HCT116 (cell line): Measurements from ENCODE around the gene THOP1. TPM values are rescaled to one million over a fixed set of nuclear protein-coding genes. Genes with fewer than 3 reads are reported as not detected.

Experiments used
- ATAC-seq: fragments of 200-7000 bp; cut with Tn5 transposase; 2 replicates; pipeline ENCODE4 v1.9.1; 2020; ENCODE audit warnings: mild to moderate bottlenecking, moderate library complexity
- BruUV-seq: library from RNA; stranded (reverse); fragments of 400-500 nt; replicated peaks from 2 replicates; lab custom pipeline; 2021; lab: Mats Ljungman, UMichigan
- CTCF ChIA-PET: fragments of 300-600 bp; sonication (Branson Sonifier 250); formaldehyde crosslinking; loops from one replicate; lab custom pipeline; 2021; ENCODE audit warnings: antibody characterized with exemption; lab: Charles Lee
- POLR2A ChIA-PET: fragments of 300-600, 350-600 bp; sonication (Branson Sonifier 250); formaldehyde crosslinking; loops from one replicate; lab custom pipeline; 2021; ENCODE audit warnings: antibody characterized with exemption; lab: Charles Lee
- RAD21 ChIA-PET, 2 experiments: fragments of 300-600 bp; sonication (Branson Sonifier 250); formaldehyde crosslinking; loops; one replicate each; lab custom pipeline; 2023; ENCODE audit warnings: low total read pairs in 2 of 2; ENCODE audit not compliant: uncharacterized antibody in 2 of 2, unreplicated experiment in 2 of 2, low non-redundant PET in 1 of 2; lab: Charles Lee
- DNase-seq: peaks from one replicate; pipeline ENCODE4 v3.0.0-alpha.2; 2010; ENCODE audit warnings: low read depth, low spot score
- H2AFZ ChIP-seq: fragments of 200-600 bp; shearing (Covaris generic), sonication (generic); 2 replicates; pipeline ENCODE4 v1.6.1; 2017; ENCODE audit warnings: low read depth, mixed run types, mixed read lengths, antibody characterized with exemption, low read length; ENCODE audit not compliant: poor library complexity, severe bottlenecking
- H3K27ac ChIP-seq: 2 replicates; pipeline ENCODE4 v1.5.1; 2012; ENCODE audit warnings: low read depth, low read length
- H3K27me3 ChIP-seq: fragments of 200-600 bp; sonication (generic); 2 replicates; pipeline ENCODE4 v1.6.1; 2016; ENCODE audit warnings: mixed run types, low read length, mixed read lengths; ENCODE audit not compliant: insufficient read depth
- H3K36me3 ChIP-seq, 2 experiments: fragments of 200-500 bp in 1 of 2; fragments of 200-600 bp in 1 of 2; sonication (Bioruptor generic) in 1 of 2; sonication (generic) in 1 of 2; 2 replicates each; pipeline versions ENCODE4 v1.5.1 to v1.6.1; 2014 to 2016; ENCODE audit warnings: low read length in 2 of 2, inconsistent platforms in 1 of 2, mixed read lengths in 1 of 2, mixed run types in 1 of 2; ENCODE audit not compliant: insufficient read depth in 2 of 2, control insufficient read depth in 1 of 2
- H3K4me1 ChIP-seq, 2 experiments: fragments of 200-600 bp in 1 of 2; sonication (generic) in 1 of 2; 2 replicates each; pipeline versions ENCODE4 v1.5.1 to v1.6.1; 2012 to 2017; ENCODE audit warnings: low read length in 2 of 2, inconsistent platforms in 1 of 2, mild to moderate bottlenecking in 1 of 2, mixed read lengths in 1 of 2, mixed run types in 1 of 2, moderate library complexity in 1 of 2; ENCODE audit not compliant: insufficient read depth in 2 of 2, control insufficient read depth in 1 of 2
- H3K4me2 ChIP-seq: fragments of 200-600 bp; sonication (generic); 2 replicates; pipeline ENCODE4 v1.6.1; 2017; ENCODE audit warnings: mixed run types, low read length, mixed read lengths
- H3K4me3 ChIP-seq, 2 experiments: fragments of 200-600 bp in 1 of 2; sonication (generic) in 1 of 2; replicated peaks in 1 of 2; 2 replicates each; pipeline ENCODE4 v1.5.1; 2011 to 2016; ENCODE audit warnings: low read length in 2 of 2, control low read depth in 1 of 2, low read depth in 1 of 2, mild to moderate bottlenecking in 1 of 2, mixed read lengths in 1 of 2, mixed run types in 1 of 2
- H3K79me2 ChIP-seq: fragments of 200-600 bp; sonication (generic); 2 replicates; pipeline ENCODE4 v1.6.1; 2017; ENCODE audit warnings: mild to moderate bottlenecking, mixed run types, low read length, moderate library complexity, mixed read lengths; ENCODE audit not compliant: insufficient read depth
- H3K9ac ChIP-seq: fragments of 200-600 bp; sonication (generic); 2 replicates; pipeline ENCODE4 v1.6.1; 2016; ENCODE audit warnings: low read length, mixed read lengths
- H3K9me2 ChIP-seq: fragments of 200-600 bp; sonication (generic), shearing (Covaris generic); 2 replicates; pipeline ENCODE4 v1.6.1; 2017; ENCODE audit warnings: mixed run types, mild to moderate bottlenecking, moderate library complexity; ENCODE audit not compliant: insufficient read depth
- H3K9me3 ChIP-seq, 2 experiments: fragments of 200-500 bp in 1 of 2; fragments of 200-600 bp in 1 of 2; sonication (Bioruptor generic) in 1 of 2; sonication (generic) in 1 of 2; 2 replicates each; pipeline ENCODE4 v1.6.1; 2014 to 2017; ENCODE audit warnings: low read length in 2 of 2, mixed read lengths in 2 of 2, inconsistent platforms in 1 of 2, low read depth in 1 of 2, mild to moderate bottlenecking in 1 of 2, mixed run types in 1 of 2, moderate library complexity in 1 of 2; ENCODE audit not compliant: control insufficient read depth in 1 of 2, insufficient read depth in 1 of 2
- H4K20me1 ChIP-seq: fragments of 200-600 bp; sonication (generic), shearing (Covaris generic); 2 replicates; pipeline ENCODE4 v1.6.1; 2017; ENCODE audit warnings: mixed run types, mild to moderate bottlenecking, moderate library complexity; ENCODE audit not compliant: insufficient read depth
- CEBPB ChIP-seq: IDR thresholded peaks from 2 replicates; pipeline ENCODE4 v1.6.1; 2012; ENCODE audit warnings: low read depth
- CTCF ChIP-seq, 3 experiments: fragments of 200-600 bp in 1 of 3; sonication (generic) in 1 of 3; IDR thresholded peaks in 2 of 3; conservative IDR thresholded peaks in 1 of 3; 2 replicates each; pipeline ENCODE4 v1.5.1; 2012 to 2017; ENCODE audit warnings: low read depth in 2 of 3, low read length in 2 of 3, antibody characterized with exemption in 1 of 3, borderline replicate concordance in 1 of 3, control low read depth in 1 of 3, mild to moderate bottlenecking in 1 of 3, mixed read lengths in 1 of 3, mixed run types in 1 of 3, moderate library complexity in 1 of 3; ENCODE audit not compliant: insufficient read depth in 1 of 3
- EGR1 ChIP-seq: IDR thresholded peaks from 2 replicates; pipeline ENCODE4 v1.6.1; 2012; ENCODE audit warnings: low read depth
- EZH2 ChIP-seq: fragments of 200-600 bp; sonication (generic); IDR thresholded peaks from 2 replicates; pipeline ENCODE4 v1.6.1; 2017; ENCODE audit warnings: antibody characterized with exemption, mixed run types
- EZH2phosphoT487 ChIP-seq: fragments of 200-600 bp; IDR thresholded peaks from 2 replicates; pipeline ENCODE4 v1.6.1; 2018; ENCODE audit warnings: antibody characterized with exemption, borderline replicate concordance
- FOSL1 ChIP-seq: IDR thresholded peaks from 2 replicates; pipeline ENCODE4 v1.6.1; 2012; ENCODE audit warnings: low read depth
- JUND ChIP-seq: IDR thresholded peaks from 2 replicates; pipeline ENCODE4 v1.6.1; 2012
- MAX ChIP-seq: IDR thresholded peaks from 2 replicates; pipeline ENCODE4 v1.6.1; 2012
- POLR2A ChIP-seq: IDR thresholded peaks from 2 replicates; pipeline ENCODE4 v1.7.0; 2011; ENCODE audit warnings: borderline replicate concordance; ENCODE audit not compliant: insufficient read depth, insufficient read length; ENCODE audit errors: extremely low read depth
- POLR2AphosphoS5 ChIP-seq: IDR thresholded peaks from 2 replicates; pipeline ENCODE4 v1.6.1; 2011; ENCODE audit warnings: mild to moderate bottlenecking, low read depth, low read length, moderate library complexity
- RAD21 ChIP-seq: IDR thresholded peaks from 2 replicates; pipeline ENCODE4 v1.6.1; 2012; ENCODE audit warnings: low read depth, mild to moderate bottlenecking
- REST ChIP-seq: IDR thresholded peaks from 2 replicates; pipeline ENCODE4 v1.6.1; 2012; ENCODE audit warnings: low read depth
- SIN3A ChIP-seq: IDR thresholded peaks from 2 replicates; pipeline ENCODE4 v1.6.1; 2012; ENCODE audit warnings: low read depth
- SP1 ChIP-seq: IDR thresholded peaks from 2 replicates; pipeline ENCODE4 v1.6.1; 2012; ENCODE audit warnings: low read depth
- SRF ChIP-seq: IDR thresholded peaks from 2 replicates; pipeline ENCODE4 v1.6.1; 2012; ENCODE audit warnings: low read depth
- TCF7L2 ChIP-seq: IDR thresholded peaks from 2 replicates; pipeline ENCODE4 v1.7.0; 2011; ENCODE audit warnings: borderline replicate concordance, inconsistent platforms; ENCODE audit not compliant: insufficient read depth, insufficient read length; ENCODE audit errors: extremely low read depth
- ZBTB33 ChIP-seq: IDR thresholded peaks from 2 replicates; pipeline ENCODE4 v1.6.1; 2011; ENCODE audit warnings: mild to moderate bottlenecking, low read length, moderate library complexity; ENCODE audit not compliant: insufficient replicate concordance; ENCODE audit errors: extremely low read depth
- ZFX ChIP-seq: fragments of 450-650 bp; IDR thresholded peaks from 2 replicates; pipeline ENCODE4 v1.6.1; 2017
- ZNF274 ChIP-seq: fragments of 200-500 bp; sonication (Bioruptor generic); IDR thresholded peaks from 2 replicates; pipeline ENCODE4 v1.6.1; 2014; ENCODE audit warnings: mild to moderate bottlenecking, low read depth, low read length, inconsistent platforms
- intact Hi-C: fragments of 100-400 bp; cut with micrococcal nuclease; formaldehyde crosslinking; loops from 2 replicates; pipeline ENCODE4 v1.10.0; 2022
- total RNA-seq: library from RNA; stranded (reverse); gene quantifications from one replicate; pipeline ENCODE4 v1.2.1, GENCODE V29; 2021; ENCODE audit not compliant: unreplicated experiment

Gene THOP1
- total RNA-seq, 1 experiment from 2014 or later = 201 TPM

- Histone ChIP-seq H3K4me1 (peaks cover 0 to 10% of the 10 kb centered on the region in 2 experiments; a peak in 2 of 4 replicates), H3K4me3 (no peak overlapping the region), H3K36me3 (no peaks in the 10 kb centered on the region), H3K9me2 (no peaks in the 10 kb centered on the region), H3K4me2 (no peak overlapping the region), H3K9ac (no peak overlapping the region), H4K20me1 (no peaks in the 10 kb centered on the region), H2AFZ (no peak overlapping the region), H3K9me3 (peaks cover 13 to 30% of the 10 kb centered on the region in 2 experiments; a peak in 2 of 4 replicates), H3K27me3 (no peaks in the 10 kb centered on the region), H3K79me2 (no peaks in the 10 kb centered on the region; the same call in 1 of the 2 replicates), H3K27ac (no peak overlapping the region)
- ChIA-PET POLR2A (no interaction called here), CTCF (no interaction called here), RAD21 (no interaction called here)
- intact Hi-C loops = no loop called here
- TF ChIP-seq EZH2phosphoT487 (no peak), CTCF (IDR thresholded peaks at IDR 0.05 in 2 of 3, conservative IDR thresholded peaks at IDR 0.05 in 1 of 3; ENCODE audit: borderline replicate concordance in 1 of 3, insufficient read depth in 1 of 3, low read depth in 2 of 3, low read length in 2 of 3) (no peak), MAX (no peak), FOSL1 (no peak), EZH2 (no peak), ZBTB33 (no peak), POLR2A (no peak), EGR1 (no peak), SRF (no peak), RAD21 (no peak), CEBPB (no peak), ZNF274 (no peak), POLR2AphosphoS5 (no peak), SIN3A (no peak), JUND (no peak), REST (no peak), ZFX (no peak), SP1 (no peak), TCF7L2 (no peak)
- ATAC-seq = no peak
- BruUV-seq = no TSS peak
- DNase-seq = no peak
Observed at GRCh38 chr19:2837430-2837829, 52.1 kb downstream of the THOP1 start.
